Activated CD4-positive, CD25-positive, alpha-beta regulatory T cell treated with anti-CD3 and anti-CD28 coated beads, Interleukin-2, amount 50 U/mL, for 16 hours (primary cell): Measurements from ENCODE around the gene TMEM225B.
"Not testable (repeated sequence)": the region's sequence is repeated elsewhere in the genome, so short reads cannot be mapped to it uniquely, and the experiment has no call there.

Source experiments
- DNase-seq: peaks from one replicate; pipeline ENCODE4 v3.0.0-alpha.2; 2020; ENCODE audit warnings: low read depth, low spot score

Gene TMEM225B

GRCh38 chr7:99653754-99654153, 55.7 kb downstream of the TMEM225B start:
- no peak for DNase-seq

GRCh38 chr7:99654626-99655025, 56.6 kb downstream of the TMEM225B start:
- not testable (repeated sequence) for DNase-seq

GRCh38 chr7:99657879-99658278, 59.8 kb downstream of the TMEM225B start:
- not testable (repeated sequence) for DNase-seq
